Sigmoid colon (tissue), 4 donors: ENCODE data around the gene NUDT14.

Experiments used
- CTCF ChIP-seq, 4 experiments: fragments of 450-650 bp in 3 of 4; fragments of 200-600 bp in 1 of 4; IDR thresholded peaks; one replicate each; pipeline ENCODE4 v1.5.1; 2016 to 2019; ENCODE audit warnings: antibody characterized with exemption in 4 of 4, mild to moderate bottlenecking in 3 of 4, moderate library complexity in 2 of 4
- EP300 ChIP-seq, 4 donors: sonication (generic); formaldehyde crosslinking; IDR thresholded peaks; one replicate each; pipeline ENCODE4 v1.6.1; 2017; ENCODE audit warnings: antibody characterized with exemption in 4 of 4
- POLR2A ChIP-seq, 2 donors: fragments of 450-650 bp; IDR thresholded peaks; one replicate each; pipeline ENCODE4 v1.6.1; 2016; ENCODE audit warnings: antibody characterized with exemption in 2 of 2, mild to moderate bottlenecking in 2 of 2, moderate library complexity in 2 of 2
- POLR2AphosphoS5 ChIP-seq, 4 donors: sonication (generic); formaldehyde crosslinking; IDR thresholded peaks; one replicate each; pipeline ENCODE4 v1.6.1; 2017; ENCODE audit warnings: antibody characterized with exemption in 4 of 4

DNA sequence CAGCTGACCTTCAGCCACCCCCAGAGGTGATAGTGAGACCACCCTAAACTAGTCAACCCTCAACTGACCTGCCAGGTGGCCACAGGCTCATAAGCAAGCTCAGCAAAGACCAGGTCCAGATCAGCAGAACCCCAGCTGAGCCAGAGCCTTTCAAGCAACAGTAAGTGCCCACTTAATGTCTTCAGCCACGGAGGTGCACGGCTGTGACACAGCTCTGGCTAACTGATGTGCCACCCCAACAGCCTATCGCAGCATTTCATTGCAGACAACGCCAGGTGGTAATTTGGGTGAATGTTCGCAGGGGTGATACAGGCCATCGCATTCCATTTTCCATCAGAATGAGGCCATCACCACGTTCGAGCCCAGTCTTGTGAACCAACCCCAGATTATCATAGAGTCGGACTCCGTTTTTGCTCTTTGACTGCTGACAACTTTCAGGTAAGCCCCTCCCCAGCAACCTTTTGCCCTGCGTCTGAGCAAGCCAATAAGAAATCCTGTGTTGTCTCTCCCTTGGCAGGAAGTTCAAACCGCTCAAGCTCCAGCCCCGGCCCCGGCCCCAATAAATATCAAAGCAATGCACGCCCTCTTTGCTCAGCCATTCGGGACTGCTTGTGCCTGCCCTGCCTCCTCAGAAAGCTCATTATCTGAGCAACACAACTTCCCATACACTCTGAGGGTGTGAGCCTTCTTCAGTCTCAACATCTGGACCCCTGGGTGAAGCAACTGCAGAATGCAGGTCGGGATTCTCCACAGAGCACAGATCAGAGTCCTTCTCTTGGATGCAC lies 56.9 kb downstream of the NUDT14 start:
- TF ChIP-seq CTCF (IDR thresholded peaks at IDR 0.05) (no peak), POLR2A (IDR thresholded peaks at IDR 0.05) (no peak), POLR2AphosphoS5 (IDR thresholded peaks at IDR 0.05) (no peak), EP300 (IDR thresholded peaks at IDR 0.05) (no peak)
